Muscle layer of duodenum (tissue), 2 donors: ENCODE measurements around the gene SP5.
"Not testable (repeated sequence)": the region's sequence is repeated elsewhere in the genome, so short reads cannot be mapped to it uniquely, and the experiment has no call there.

Experiments used
- H3K27ac ChIP-seq: one replicate; pipeline ENCODE4 v1.7.0; 2013; ENCODE audit warnings: mild to moderate bottlenecking, low read length
- H3K27me3 ChIP-seq: one replicate; pipeline ENCODE4 v1.7.0; 2013; ENCODE audit warnings: low read depth, mild to moderate bottlenecking, control low read depth, low read length
- H3K36me3 ChIP-seq, 2 donors: one replicate each; pipeline ENCODE4 v1.7.0; 2013; ENCODE audit warnings: low read length in 2 of 2, control low read depth in 1 of 2, mild to moderate bottlenecking in 1 of 2; ENCODE audit not compliant: insufficient read depth in 2 of 2, control insufficient read depth in 1 of 2
- H3K4me1 ChIP-seq, 2 donors: one replicate each; pipeline ENCODE4 v1.7.0; 2013; ENCODE audit warnings: low read length in 2 of 2, mild to moderate bottlenecking in 2 of 2, control low read depth in 1 of 2, moderate library complexity in 1 of 2; ENCODE audit not compliant: insufficient read depth in 2 of 2, control insufficient read depth in 1 of 2
- H3K4me3 ChIP-seq, 2 donors: one replicate each; pipeline ENCODE4 v1.7.0; 2013; ENCODE audit warnings: low read length in 2 of 2, low read depth in 1 of 2, mild to moderate bottlenecking in 1 of 2
- H3K9me3 ChIP-seq, 2 donors: one replicate each; pipeline ENCODE4 v1.7.0; 2013; ENCODE audit warnings: low read length in 2 of 2, control low read depth in 1 of 2, mild to moderate bottlenecking in 1 of 2; ENCODE audit not compliant: control insufficient read depth in 1 of 2
- donor health status: healthy.

The SP5 gene

GRCh38 chr2:170715062-170715931, at the start of gene SP5:
Gene SP5 (plus strand): TSS chr2:170715337. CDS start chr2:170715513, 176 bp downstream.
- Histone ChIP-seq H3K9me3 (no peaks in the 10 kb centered on the region), H3K27me3 (peaks cover 37% of the 10 kb centered on the region), H3K27ac (no peak within 1 kb of the TSS), H3K4me1 (peaks cover 3 to 48% of the 10 kb centered on the region in 2 donors), H3K36me3 (no peaks in the 10 kb centered on the region), H3K4me3 (peak within 1 kb of the TSS; percentile 64 to 83)

GRCh38 chr2:170665743-170666142, 49.4 kb upstream of the SP5 start:
- H3K36me3 ChIP-seq = no peaks in the 10 kb centered on the region
- H3K27ac ChIP-seq = no peak overlapping the region

GRCh38 chr2:170669909-170670308, 45.2 kb upstream of the SP5 start:
- no peaks in the 10 kb centered on the region for H3K9me3 ChIP-seq
- no peaks in the 10 kb centered on the region for H3K4me1 ChIP-seq
- no peak overlapping the region for H3K4me3 ChIP-seq
- no peaks in the 10 kb centered on the region for H3K36me3 ChIP-seq
- H3K27me3 ChIP-seq = no peaks in the 10 kb centered on the region
- H3K27ac ChIP-seq = no peak overlapping the region

More at GRCh38 chr2:170665743-170666142, 49.4 kb upstream of the SP5 start:
- Histone ChIP-seq H3K27me3 (no peaks in the 10 kb centered on the region), H3K9me3 (no peaks in the 10 kb centered on the region), H3K4me3 (no peak overlapping the region), H3K4me1 (no peaks in the 10 kb centered on the region)

DNA sequence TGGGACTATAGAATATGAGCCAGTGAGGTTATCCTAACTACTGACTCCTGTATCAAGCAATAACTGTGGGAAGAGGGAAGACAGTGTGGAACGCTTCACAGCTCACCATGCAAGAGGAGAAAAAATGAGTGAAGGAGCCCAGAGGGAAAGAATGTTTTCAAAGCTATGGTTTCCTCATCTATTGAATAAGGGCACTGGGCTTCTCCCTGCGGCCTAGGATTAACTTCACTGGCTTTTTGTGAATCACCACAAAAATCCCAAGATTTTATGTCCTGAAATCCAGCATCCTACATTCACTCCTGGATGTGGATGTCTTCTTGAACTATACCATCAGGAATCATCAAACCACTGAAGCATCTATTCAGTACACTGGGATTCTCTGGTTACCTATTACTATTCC, 44.5 kb upstream of the SP5 start:
- Histone ChIP-seq H3K9me3 (no peaks in the 10 kb centered on the region), H3K4me1 (no peaks in the 10 kb centered on the region), H3K27ac (no peak overlapping the region), H3K4me3 (no peak overlapping the region), H3K27me3 (no peaks in the 10 kb centered on the region), H3K36me3 (no peaks in the 10 kb centered on the region)

GRCh38 chr2:170671079-170671478, 44.1 kb upstream of the SP5 start:
- no peaks in the 10 kb centered on the region for H3K4me1 ChIP-seq
- H3K27ac ChIP-seq = no peak overlapping the region
- H3K9me3 ChIP-seq = no peaks in the 10 kb centered on the region
- no peaks in the 10 kb centered on the region for H3K27me3 ChIP-seq
- H3K4me3 ChIP-seq = no peak overlapping the region
- H3K36me3 ChIP-seq = no peaks in the 10 kb centered on the region

DNA sequence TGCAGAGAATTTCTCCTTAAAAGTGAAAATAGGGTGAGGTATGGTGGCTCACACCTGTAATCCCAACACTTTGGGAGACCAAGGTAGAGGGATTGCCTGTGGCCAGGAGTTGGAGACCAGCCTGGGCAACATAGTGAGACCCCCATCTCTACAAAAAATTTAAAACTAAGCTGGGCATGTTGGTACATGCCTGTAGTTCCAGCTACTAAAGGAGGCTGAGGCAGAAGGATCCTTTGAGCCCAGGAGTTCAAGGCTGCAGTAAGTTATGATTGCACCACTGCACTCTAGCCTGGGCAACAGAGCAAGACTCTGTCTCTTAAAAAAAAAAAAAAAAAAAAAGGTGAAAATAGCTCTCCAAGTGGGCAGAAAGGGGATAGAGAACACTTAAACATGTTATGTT, 40.9 kb upstream of the SP5 start:
- not testable (repeated sequence) for H3K9me3 ChIP-seq, H3K27ac ChIP-seq, H3K4me1 ChIP-seq, H3K27me3 ChIP-seq, H3K36me3 ChIP-seq, H3K4me3 ChIP-seq

DNA sequence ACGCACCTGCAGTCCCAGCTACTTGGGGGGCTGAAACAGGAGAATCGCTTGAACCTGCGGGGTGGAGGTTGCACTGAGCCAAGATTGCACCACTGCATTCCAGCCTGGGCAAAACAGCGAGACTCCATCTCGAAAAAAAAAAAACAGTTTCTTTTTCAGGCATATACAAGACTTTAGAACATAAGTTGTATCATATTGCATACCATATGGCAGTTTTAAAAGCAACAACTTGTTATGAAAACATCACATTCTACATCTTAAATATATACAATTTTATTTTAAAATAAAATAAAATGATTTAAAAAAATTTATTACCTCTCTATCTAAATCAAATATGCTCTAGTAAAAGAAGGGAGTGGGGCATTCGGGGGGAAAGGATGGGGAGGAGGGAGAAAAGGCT, 39.4 kb upstream of the SP5 start:
- Histone ChIP-seq H3K4me1 (peaks cover 0 to 7% of the 10 kb centered on the region in 2 donors), H3K9me3 (no peaks in the 10 kb centered on the region), H3K27ac (no peak overlapping the region), H3K4me3 (no peak overlapping the region), H3K27me3 (no peaks in the 10 kb centered on the region), H3K36me3 (no peaks in the 10 kb centered on the region)

- Histone ChIP-seq H3K4me1 (peaks cover 0 to 7% of the 10 kb centered on the region in 2 donors), H3K4me3 (no peak overlapping the region), H3K36me3 (no peaks in the 10 kb centered on the region), H3K9me3 (no peaks in the 10 kb centered on the region), H3K27me3 (no peaks in the 10 kb centered on the region), H3K27ac (no peak overlapping the region)
Observed at GRCh38 chr2:170679607-170680079, 35.5 kb upstream of the SP5 start.

DNA sequence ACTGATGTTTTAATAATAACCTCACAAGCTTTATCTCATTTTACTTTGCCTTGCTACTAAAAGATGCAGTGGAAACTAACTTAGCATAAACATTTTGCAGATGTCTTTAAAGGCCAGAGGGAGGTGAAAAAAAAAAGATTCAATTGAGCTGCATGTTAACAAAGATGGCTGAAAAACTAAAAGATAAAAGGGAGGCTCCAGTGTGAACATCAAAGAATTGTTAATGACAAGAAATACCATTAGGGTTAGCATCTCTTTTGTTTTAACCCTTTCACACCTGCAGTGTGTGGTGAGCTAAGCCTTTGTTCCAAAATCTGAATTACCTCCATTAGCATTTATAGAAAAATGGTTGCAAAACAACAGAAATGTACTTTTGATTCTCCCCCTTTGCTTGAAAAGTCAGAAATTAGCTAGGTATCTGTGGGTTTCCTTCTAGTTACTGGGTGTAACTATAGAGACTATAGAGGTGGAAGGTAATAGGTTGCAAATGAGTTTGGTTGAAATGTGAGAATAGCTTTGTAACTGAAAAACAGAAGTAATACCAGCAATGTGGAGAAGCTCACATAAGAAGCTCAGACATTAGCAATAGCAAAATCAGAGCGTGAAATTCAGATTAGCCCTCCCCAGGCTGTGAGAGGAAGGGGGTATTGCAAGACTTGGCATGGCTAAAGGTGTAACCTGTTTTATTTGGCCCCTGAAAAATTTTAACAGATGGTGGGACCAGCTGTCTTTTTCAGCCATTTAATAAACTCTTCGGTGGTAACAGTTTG, 34.8 kb upstream of the SP5 start:
- Histone ChIP-seq H3K36me3 (no peaks in the 10 kb centered on the region), H3K4me1 (peaks cover 0 to 7% of the 10 kb centered on the region in 2 donors), H3K27me3 (no peaks in the 10 kb centered on the region), H3K9me3 (no peaks in the 10 kb centered on the region), H3K4me3 (no peak overlapping the region), H3K27ac (no peak overlapping the region)

- Histone ChIP-seq H3K4me1 (peaks cover 0 to 7% of the 10 kb centered on the region in 2 donors), H3K4me3 (no peak overlapping the region), H3K36me3 (no peaks in the 10 kb centered on the region), H3K27ac (no peak overlapping the region), H3K9me3 (no peaks in the 10 kb centered on the region), H3K27me3 (no peaks in the 10 kb centered on the region)
Observed at GRCh38 chr2:170681311-170681710, 33.8 kb upstream of the SP5 start.

- H3K4me1 ChIP-seq = no peaks in the 10 kb centered on the region
- no peaks in the 10 kb centered on the region for H3K36me3 ChIP-seq
- H3K9me3 ChIP-seq = no peaks in the 10 kb centered on the region
- no peak overlapping the region for H3K27ac ChIP-seq
- H3K27me3 ChIP-seq = no peaks in the 10 kb centered on the region
- H3K4me3 ChIP-seq = no peak overlapping the region
Observed at GRCh38 chr2:170685591-170685990, 29.5 kb upstream of the SP5 start.
